NCI-H1105 (cell line): ENCODE results near the gene SYT8.
"Not testable (repeated sequence)": the region's sequence is repeated elsewhere in the genome, so short reads cannot be mapped to it uniquely, and the experiment has no call there.

Experiments
- DNase-seq: peaks from one replicate; lab custom pipeline; 2025; lab: John Stamatoyannopoulos, UW

SYT8 gene, protein sequence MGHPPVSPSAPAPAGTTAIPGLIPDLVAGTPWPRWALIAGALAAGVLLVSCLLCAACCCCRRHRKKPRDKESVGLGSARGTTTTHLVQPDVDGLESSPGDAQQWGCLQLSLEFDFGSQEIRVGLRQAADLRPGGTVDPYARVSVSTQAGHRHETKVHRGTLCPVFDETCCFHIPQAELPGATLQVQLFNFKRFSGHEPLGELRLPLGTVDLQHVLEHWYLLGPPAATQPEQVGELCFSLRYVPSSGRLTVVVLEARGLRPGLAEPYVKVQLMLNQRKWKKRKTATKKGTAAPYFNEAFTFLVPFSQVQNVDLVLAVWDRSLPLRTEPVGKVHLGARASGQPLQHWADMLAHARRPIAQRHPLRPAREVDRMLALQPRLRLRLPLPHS

DNA sequence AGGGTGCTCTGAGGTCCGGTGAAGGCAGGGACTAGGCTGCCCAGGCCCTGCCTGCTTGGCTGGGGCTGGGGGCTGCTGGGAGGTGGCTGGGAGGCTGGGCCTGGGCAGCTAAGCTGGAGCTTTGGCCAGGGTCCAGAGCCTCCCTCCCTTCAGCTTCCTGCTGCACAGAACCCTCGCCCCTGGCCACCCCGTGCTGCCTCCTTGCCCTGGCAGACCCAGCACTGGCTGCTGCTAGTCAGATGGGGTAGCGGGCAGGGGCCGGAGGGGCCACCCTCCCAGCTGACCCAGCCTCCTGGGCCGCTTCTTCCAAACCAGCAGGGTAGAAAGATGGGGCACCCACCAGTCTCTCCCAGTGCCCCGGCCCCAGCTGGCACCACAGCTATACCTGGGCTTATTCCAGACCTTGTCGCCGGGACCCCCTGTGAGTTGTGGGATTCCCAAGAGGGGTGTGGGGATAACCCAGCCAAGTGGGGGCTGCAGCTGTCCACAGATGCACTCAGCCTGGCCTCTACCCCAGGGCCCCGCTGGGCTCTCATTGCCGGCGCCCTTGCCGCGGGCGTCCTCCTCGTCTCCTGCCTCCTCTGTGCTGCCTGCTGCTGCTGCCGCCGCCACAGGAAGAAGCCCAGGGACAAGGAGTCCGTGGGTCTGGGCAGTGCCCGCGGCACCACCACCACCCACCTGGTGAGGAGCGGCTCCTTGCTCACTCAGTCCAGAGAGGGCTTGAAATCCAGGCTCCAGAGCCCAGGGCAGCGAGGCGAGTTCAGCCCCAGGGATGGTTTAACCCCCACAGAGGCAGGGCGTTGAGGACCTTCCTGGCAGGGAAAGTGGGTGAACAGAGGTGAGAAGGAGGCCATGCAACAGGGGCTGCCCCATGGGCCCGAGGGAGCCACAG is at the start of gene SYT8:
Gene SYT8, plus strand, starts transcription at position 212 of the 892 bp plus-strand sequence. Its CDS starts 116 bp downstream, at position 328.
- no peak for DNase-seq

DNA sequence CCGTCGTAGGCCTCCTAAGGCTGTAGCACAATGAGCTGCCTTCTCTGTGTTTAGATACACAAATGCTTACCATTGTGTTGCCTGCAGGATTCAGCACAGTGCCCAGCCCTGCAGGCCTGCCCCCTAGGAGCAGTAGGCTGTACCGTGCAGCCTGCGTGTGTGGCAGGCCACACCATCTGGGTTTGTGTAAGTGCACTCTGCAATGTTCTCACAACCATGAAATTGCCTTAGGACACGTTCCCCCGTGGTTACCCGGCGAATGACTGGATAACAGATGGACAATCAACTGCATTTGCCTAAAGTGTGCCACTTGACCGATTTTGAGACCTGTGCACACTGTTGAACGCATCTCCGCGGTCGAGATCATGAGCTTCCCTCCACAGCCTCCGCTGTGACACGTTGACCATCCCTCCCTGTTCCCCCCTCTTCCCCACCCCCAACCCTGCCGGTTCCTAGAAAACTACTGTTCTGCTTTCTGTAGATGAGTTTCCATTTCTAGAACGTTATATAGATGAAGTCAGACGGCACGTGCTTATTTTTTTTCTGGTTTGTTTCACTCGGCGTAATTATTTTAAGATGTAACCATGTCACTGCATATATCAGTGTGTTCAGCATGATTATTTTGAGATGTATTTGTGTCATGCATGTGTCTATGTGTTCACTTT is 48.9 kb upstream of the SYT8 start:
- DNase-seq: no peak

- DNase-seq: no peak
Observed at GRCh38 chr11:1786466-1786865, 48.3 kb upstream of the SYT8 start.

DNA sequence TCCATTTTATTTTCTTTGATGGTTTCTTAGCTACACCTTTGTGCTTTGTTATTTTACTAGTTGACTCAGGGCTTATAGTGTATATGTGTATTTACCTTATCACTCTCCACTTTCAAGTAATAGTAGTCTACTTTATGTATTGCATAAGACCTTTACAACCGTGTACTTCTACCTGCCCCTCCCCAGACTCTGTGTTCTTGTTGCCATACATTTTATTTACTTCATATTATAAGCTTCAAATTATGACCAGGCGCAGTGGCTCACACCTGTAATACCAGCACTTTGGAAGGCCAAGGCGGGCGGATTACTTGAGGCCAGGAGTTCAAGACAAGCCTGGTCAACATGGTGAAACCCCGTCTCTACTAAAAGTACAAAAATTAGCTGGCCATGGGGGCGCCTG is 42.9 kb upstream of the SYT8 start:
- no peak for DNase-seq

DNA sequence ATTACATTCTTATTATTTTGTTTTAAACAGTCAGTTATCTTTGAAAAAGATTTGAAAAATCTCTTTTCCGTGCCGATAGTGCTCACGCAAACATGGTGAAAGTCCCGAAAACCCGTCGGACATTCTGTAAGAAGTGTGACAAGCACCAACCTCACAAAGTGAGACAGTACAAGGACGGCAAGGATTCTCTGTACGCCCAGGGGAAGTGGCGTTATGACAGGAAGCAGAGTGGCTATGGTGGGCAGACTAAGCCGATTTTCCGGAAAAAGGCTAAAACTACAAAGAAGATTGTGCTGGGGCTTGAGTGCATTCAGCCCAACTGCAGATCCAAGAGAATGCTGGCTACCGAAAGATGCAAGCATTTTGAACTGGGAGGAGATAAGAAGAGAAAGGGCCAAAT is 42.3 kb upstream of the SYT8 start:
- no peak for DNase-seq

DNA sequence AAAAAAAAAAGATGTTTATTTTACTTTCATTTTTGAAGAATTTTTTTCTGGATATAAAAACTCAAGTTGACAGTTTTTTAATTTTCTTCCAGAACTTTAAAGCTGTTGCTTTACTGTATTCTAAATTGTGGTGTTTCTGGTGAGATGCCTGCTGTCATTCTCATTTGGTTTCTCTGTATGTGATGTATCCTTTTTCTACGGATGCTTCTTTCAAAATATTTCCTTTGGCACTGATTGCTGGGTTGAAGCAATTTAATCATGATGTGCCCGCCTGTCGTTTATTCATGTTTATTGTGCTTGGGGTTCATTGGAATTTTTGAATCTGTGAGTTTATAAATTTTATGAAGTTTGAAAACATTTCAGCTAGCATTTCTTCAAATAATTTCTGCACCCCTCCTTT is 41.7 kb upstream of the SYT8 start:
- DNase-seq: no peak

- DNase-seq: no peak
Observed at GRCh38 chr11:1796413-1797011, 38.3 kb upstream of the SYT8 start.

GRCh38 chr11:1797391-1798125 is 37.2 kb upstream of the SYT8 start:
- DNase-seq: no peak

GRCh38 chr11:1803246-1803645 is 31.5 kb upstream of the SYT8 start:
- DNase-seq: no peak

GRCh38 chr11:1803835-1804519 is 30.8 kb upstream of the SYT8 start:
- not testable (repeated sequence) for DNase-seq

DNA sequence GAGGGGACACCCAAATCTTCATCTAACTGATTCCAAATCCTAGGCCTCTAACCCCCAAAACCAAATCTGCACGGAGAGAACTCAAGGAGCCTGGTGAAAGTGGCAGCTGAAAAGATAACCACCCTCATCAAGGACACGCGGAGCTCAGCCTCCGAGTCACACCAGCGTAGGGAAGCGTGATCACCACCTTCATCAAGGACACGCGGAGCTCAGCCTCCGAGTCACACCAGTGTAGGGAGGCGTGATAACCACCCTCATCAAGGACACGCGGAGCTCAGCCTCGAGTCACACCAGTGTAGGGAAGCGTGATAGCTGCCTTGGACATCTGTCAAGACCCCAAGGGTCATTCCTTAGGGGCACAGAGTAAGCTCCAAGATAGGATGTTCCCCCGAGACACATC is 29.3 kb upstream of the SYT8 start:
- no peak for DNase-seq

DNA sequence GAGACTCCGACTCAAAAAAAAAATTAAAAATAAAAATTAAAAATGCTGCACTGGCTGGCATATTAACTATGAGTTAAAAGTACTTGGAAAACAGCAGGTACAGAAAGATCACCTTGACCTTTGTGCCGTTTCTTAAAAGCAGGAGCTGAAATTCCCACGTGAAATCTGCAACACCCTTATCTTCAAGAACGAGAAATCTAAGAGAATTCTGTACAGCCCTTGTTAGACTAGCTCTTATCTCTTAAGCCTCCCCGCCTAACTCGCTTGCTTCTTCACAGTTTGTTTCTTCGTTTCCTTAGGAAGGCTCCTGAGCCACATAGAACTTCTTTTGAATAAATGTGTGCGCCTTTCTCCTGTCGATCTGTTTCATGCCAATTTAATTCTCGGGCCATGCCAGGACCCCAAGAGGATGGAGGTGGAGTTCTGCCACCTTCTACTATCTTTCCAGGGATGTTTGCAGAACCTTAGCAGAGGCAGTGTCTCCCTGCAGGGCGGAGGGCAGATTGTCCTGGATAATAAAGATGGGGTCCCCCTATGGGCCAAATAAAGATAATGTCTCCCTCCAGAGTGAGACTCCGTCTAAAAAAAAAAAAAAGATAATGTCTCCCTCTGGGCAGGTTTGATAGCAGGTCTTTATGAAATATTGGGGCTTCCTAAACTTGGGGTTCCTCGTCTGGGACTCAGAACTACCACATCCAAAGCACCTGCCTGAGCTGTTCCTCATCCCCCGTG is 27.4 kb upstream of the SYT8 start:
- no peak for DNase-seq

- DNase-seq: no peak
Observed at GRCh38 chr11:1810761-1811160, 24.0 kb upstream of the SYT8 start.

DNA sequence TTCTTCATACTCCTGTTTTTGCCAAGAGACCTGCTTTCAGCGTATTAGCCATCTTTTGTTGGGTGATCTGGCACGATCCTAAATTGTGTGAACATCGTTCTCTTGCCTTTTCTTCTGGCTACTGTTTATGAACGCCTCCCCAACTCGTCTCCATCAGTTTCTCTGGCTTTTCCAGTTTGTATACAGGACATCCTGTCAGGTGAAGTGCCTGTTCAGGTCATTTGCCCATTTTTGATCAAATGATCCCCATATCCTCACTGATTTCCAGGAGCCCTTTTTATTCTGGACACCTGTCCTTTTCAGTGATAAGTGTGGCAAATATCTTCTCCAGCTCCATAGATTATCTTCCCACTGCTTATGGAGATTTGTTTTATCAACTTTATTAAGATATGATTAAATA is 22.5 kb upstream of the SYT8 start:
- no peak for DNase-seq

- no peak for DNase-seq
Observed at GRCh38 chr11:1812801-1813200, 22.0 kb upstream of the SYT8 start.

- DNase-seq: not testable (repeated sequence)
Observed at GRCh38 chr11:1813356-1813755, 21.4 kb upstream of the SYT8 start.

DNA sequence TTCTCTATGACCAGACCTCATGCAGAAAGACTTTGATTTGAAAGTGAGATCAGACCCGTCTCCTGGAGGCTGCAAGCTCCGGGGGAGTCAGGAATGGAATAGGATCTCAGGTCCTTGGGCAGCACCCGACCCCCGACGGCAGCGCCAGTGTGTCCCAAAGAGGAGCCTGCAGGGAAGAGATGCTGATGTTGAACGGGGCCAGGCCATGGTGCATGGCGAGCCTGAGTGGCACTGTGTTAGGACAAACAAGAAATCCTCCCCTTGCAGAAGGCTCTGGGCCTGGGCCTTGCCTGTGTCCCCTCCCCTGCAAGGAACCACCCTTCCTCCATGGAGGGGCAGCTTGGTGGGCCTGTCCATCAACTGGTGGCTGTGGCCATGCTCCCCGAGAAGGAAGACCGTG is 20.1 kb upstream of the SYT8 start:
- no peak for DNase-seq

- DNase-seq: no peak
Observed at GRCh38 chr11:1815311-1815710, 19.5 kb upstream of the SYT8 start.

- no peak for DNase-seq
Observed at GRCh38 chr11:1815751-1816150, 19.0 kb upstream of the SYT8 start.

- DNase-seq: no peak
Observed at GRCh38 chr11:1817000-1817399, 17.8 kb upstream of the SYT8 start.
